ENCODE measurements around the gene KCNQ5.

GRCh38 chr6:72836971-72837370 lies 215.1 kb downstream of the KCNQ5 start:
- TF ChIP-seq CTCF (IDR thresholded peaks at IDR 0.05) (no peak), EZH2 (IDR thresholded peaks at IDR 0.05) (no peak)
